GM12878 (cell line): Measurements from ENCODE around the gene EPHA5. TPM values are rescaled to one million over a fixed set of nuclear protein-coding genes. Genes with fewer than 3 reads are reported as not detected.

Source experiments
- ATAC-seq: fragments of 200-7000 bp; cut with Tn5 transposase; 3 replicates; pipeline ENCODE4 v1.9.1; 2020; ENCODE audit warnings: mild to moderate bottlenecking, moderate library complexity
- BruUV-seq: library from RNA; stranded (reverse); fragments of 400-500 nt; replicated peaks from 2 replicates; lab custom pipeline; 2021; lab: Mats Ljungman, UMichigan
- CTCF ChIA-PET: fragments of 300-600 bp; sonication (Branson Sonifier 250); formaldehyde crosslinking; extraction: SDS; loops from one replicate; lab custom pipeline; 2021; ENCODE audit warnings: inconsistent platforms; lab: Yijun Ruan, JAX
- POLR2A ChIA-PET: fragments of 350-600 bp; formaldehyde crosslinking; extraction: SDS; loops from one replicate; lab custom pipeline; 2021; ENCODE audit warnings: inconsistent platforms; lab: Charles Lee
- RAD21 ChIA-PET: fragments of 300-600 bp; sonication (Branson Sonifier 250); formaldehyde crosslinking; loops from one replicate; lab custom pipeline; 2023; ENCODE audit warnings: antibody characterized with exemption; ENCODE audit not compliant: unreplicated experiment; lab: Charles Lee
- SMC1A ChIA-PET: fragments of 300-600 bp; sonication (Branson Sonifier 250); formaldehyde crosslinking; loops from one replicate; lab custom pipeline; 2023; ENCODE audit not compliant: unreplicated experiment, uncharacterized antibody; lab: Charles Lee
- DNase-seq: peaks from one replicate; pipeline ENCODE4 v3.0.0-alpha.2; 2011; ENCODE audit warnings: low read depth, low spot score
- FAIRE-seq: peaks from 3 replicates; lab custom pipeline; 2011; peaks lifted over from hg19 to GRCh38; lab: Jason Lieb, UNC
- H2AFZ ChIP-seq: 2 replicates; pipeline ENCODE4 v1.6.0; 2011; ENCODE audit warnings: low read depth, low read length, control low read depth; ENCODE audit not compliant: control insufficient read depth
- H3K27ac ChIP-seq: 2 replicates; pipeline ENCODE4 v1.5.1; 2011; ENCODE audit warnings: control low read depth; ENCODE audit not compliant: control insufficient read depth, insufficient read depth
- H3K27me3 ChIP-seq, 2 experiments: replicated peaks in 1 of 2; 2 replicates each; pipeline versions ENCODE4 v1.6.0 to v1.6.1; 2011; ENCODE audit warnings: low read length in 1 of 2; ENCODE audit not compliant: control insufficient read depth in 2 of 2, insufficient read depth in 2 of 2
- H3K36me3 ChIP-seq, 2 experiments: 2 replicates each; pipeline ENCODE4 v1.5.1; 2011; ENCODE audit warnings: low read length in 1 of 2; ENCODE audit not compliant: control insufficient read depth in 2 of 2, insufficient read depth in 2 of 2
- H3K4me1 ChIP-seq: 2 replicates; pipeline ENCODE4 v1.6.1; 2011; ENCODE audit warnings: mild to moderate bottlenecking, low read length, moderate library complexity, mixed read lengths; ENCODE audit not compliant: control insufficient read depth, insufficient read depth
- H3K4me2 ChIP-seq: 2 replicates; pipeline ENCODE4 v1.6.0; 2011; ENCODE audit warnings: control low read depth; ENCODE audit not compliant: control insufficient read depth, insufficient read depth
- H3K4me3 ChIP-seq: fragments of 200-600 bp; sonication (generic); 2 replicates; pipeline ENCODE4 v1.5.1; 2016
- H3K79me2 ChIP-seq: 2 replicates; pipeline ENCODE4 v1.6.0; 2011; ENCODE audit warnings: low read length; ENCODE audit not compliant: control insufficient read depth, insufficient read depth
- H3K9ac ChIP-seq: 2 replicates; pipeline ENCODE4 v1.8.0; 2011; ENCODE audit warnings: low read length, control low read depth, mixed read lengths; ENCODE audit not compliant: control insufficient read depth, insufficient read depth
- H3K9me3 ChIP-seq: replicated peaks from 3 replicates; pipeline ENCODE4 v1.5.1; 2011; ENCODE audit warnings: mild to moderate bottlenecking, low read length; ENCODE audit not compliant: control insufficient read depth, insufficient read depth
- H4K20me1 ChIP-seq: 2 replicates; pipeline ENCODE4 v1.6.0; 2011; ENCODE audit not compliant: control insufficient read depth, insufficient read depth
- ASH2L ChIP-seq: fragments of 300-600, 200-600 bp; sonication (generic); IDR thresholded peaks from 2 replicates; pipeline ENCODE4 v1.6.1; 2017; ENCODE audit warnings: low read depth, mild to moderate bottlenecking, borderline replicate concordance
- BRCA1 ChIP-seq: IDR thresholded peaks from 2 replicates; pipeline ENCODE4 v1.6.1; 2011; ENCODE audit warnings: low read depth, low read length, improper control_type of control experiment
- CHD2 ChIP-seq: IDR thresholded peaks from 2 replicates; pipeline ENCODE4 v1.6.1; 2011; ENCODE audit warnings: low read depth, low read length, improper control_type of control experiment, borderline replicate concordance
- CREM ChIP-seq: IDR thresholded peaks from 2 replicates; pipeline ENCODE4 v1.6.1; 2014; ENCODE audit warnings: antibody characterized with exemption, low read depth
- HDGF ChIP-seq: fragments of 450-650 bp; IDR thresholded peaks from 2 replicates; pipeline ENCODE4 v1.6.1; 2016; ENCODE audit warnings: antibody characterized with exemption
- IKZF1 ChIP-seq: fragments of 450-650 bp; conservative IDR thresholded peaks from 2 replicates; pipeline ENCODE4 v1.6.1; 2017; ENCODE audit warnings: antibody characterized with exemption, mild to moderate bottlenecking
- IRF3 ChIP-seq: fragments of 450-650 bp; IDR thresholded peaks from 2 replicates; pipeline ENCODE4 v1.6.1; 2014; ENCODE audit warnings: mild to moderate bottlenecking
- NR2C2 ChIP-seq: IDR thresholded peaks from 2 replicates; pipeline ENCODE4 v1.6.1; 2011; ENCODE audit warnings: borderline replicate concordance, low read depth; ENCODE audit not compliant: control insufficient read depth, insufficient read length
- PKNOX1 ChIP-seq: fragments of 450-650 bp; IDR thresholded peaks from 2 replicates; pipeline ENCODE4 v1.6.1; 2016; ENCODE audit warnings: mild to moderate bottlenecking
- PRDM15 ChIP-seq: fragments of 450-650 bp; formaldehyde crosslinking; IDR thresholded peaks from 2 replicates; pipeline ENCODE4 v1.4.0; 2020; ENCODE audit warnings: mild to moderate bottlenecking, moderate library complexity
- REST ChIP-seq: IDR thresholded peaks from 2 replicates; pipeline ENCODE4 v1.6.1; 2012; ENCODE audit warnings: mild to moderate bottlenecking, low read depth, low read length
- SIX5 ChIP-seq: IDR thresholded peaks from 2 replicates; pipeline ENCODE4 v1.6.1; 2011; ENCODE audit warnings: mild to moderate bottlenecking, low read depth, low read length, moderate library complexity; ENCODE audit not compliant: severe bottlenecking
- SP1 ChIP-seq: IDR thresholded peaks from one replicate; pipeline ENCODE4 v1.6.1; 2011; ENCODE audit warnings: low read depth, low read length
- SRF ChIP-seq, 2 experiments: IDR thresholded peaks; 2 replicates each; pipeline ENCODE4 v1.6.1; 2011; ENCODE audit warnings: low read depth in 2 of 2, low read length in 2 of 2, mild to moderate bottlenecking in 1 of 2, moderate library complexity in 1 of 2
- ZSCAN29 ChIP-seq: fragments of 450-650 bp; IDR thresholded peaks from 2 replicates; pipeline ENCODE4 v1.6.1; 2017; ENCODE audit warnings: mild to moderate bottlenecking, moderate library complexity
- WGBS: methylation state at CpG from one replicate; pipeline ENCODE4 v1.1.6; 2016; ENCODE audit warnings: low lambda C conversion rate; ENCODE audit not compliant: insufficient replicate concordance, insufficient coverage; ENCODE audit errors: missing lambda C conversion rate; 5-methylcytosine and 5-hydroxymethylcytosine counted together
- in situ Hi-C: fragments of 300-500 bp; cut with MboI; formaldehyde crosslinking; loops from 9 replicates; pipeline ENCODE4 v1.14.3; 2018; ENCODE audit warnings: mixed read lengths
- intact Hi-C: fragments of 100-400 bp; cut with micrococcal nuclease; formaldehyde crosslinking; loops from one replicate; pipeline ENCODE4 v1.14.2; 2022; ENCODE audit not compliant: unreplicated experiment
- polyA plus RNA-seq, 11 experiments: library from polyadenylated mRNA; depleted of rRNA in 4 of 11; unstranded in 6 of 11; stranded (reverse) in 5 of 11; fragments of >200 nt; fragmentation: Nextera tagmentation in 4 of 11; fragmentation: Illumina TruSeq in 1 of 11; extraction: Ambion mirVana in 4 of 11; extraction: Trizol in 1 of 11; gene quantifications; 1 replicate in 1 of 11; 2 replicates in 10 of 11; pipeline versions ENCODE4 v1.2.1 to v1.2.3, GENCODE V29; 2011 to 2016; ENCODE audit warnings: inconsistent platforms in 2 of 11, missing spikeins in 2 of 11, low read depth in 1 of 11
- total RNA-seq, 4 experiments: library from RNA; depleted of rRNA in 3 of 4; stranded (reverse); fragments of >200 nt in 3 of 4; fragmentation: Illumina TruSeq in 1 of 4; extraction: Trizol in 1 of 4; gene quantifications; 2 replicates each; pipeline versions ENCODE4 v1.2.1 to v1.2.3, GENCODE V29; 2013 to 2021

Gene EPHA5
- total and polyA plus RNA-seq, 10 of the 15 experiments (the other 5 are each of a cell fraction or from before 2014, with no cell fraction given), result not detected

- SMC1A ChIA-PET, result interaction anchor here (0.6 to 1.4 kb wide), 2 partner anchors 12 to 1027 kb away, joined by 3 to 5 read pairs; partner anchors contain the start of gene EPHA5
- Histone ChIP-seq H3K4me3 (no peak overlapping the region), H3K27ac (no peak overlapping the region), H4K20me1 (no peaks in the 10 kb centered on the region), H3K9me3 (no peaks in the 10 kb centered on the region), H3K4me1 (no peaks in the 10 kb centered on the region), H3K4me2 (no peak overlapping the region), H3K36me3 (no peaks in the 10 kb centered on the region), H2AFZ (no peak overlapping the region), H3K27me3 (no peaks in the 10 kb centered on the region), H3K79me2 (no peaks in the 10 kb centered on the region), H3K9ac (no peak overlapping the region)
- 91% methylated on average over 1 of the region's 1 CpG for WGBS
- no peak for DNase-seq
- RAD21 ChIA-PET, result no interaction called here
- no TSS peak for BruUV-seq
- CTCF ChIA-PET, result interaction anchor here (0.7 kb wide), 1 partner anchor 148 kb away, joined by 4 read pairs; no protein-coding TSS in a partner anchor
- intact Hi-C loops (no loop called here), in situ Hi-C loops (no loop called here)
- ATAC-seq, result no peak
- POLR2A ChIA-PET, result interaction anchor here (0.6 kb wide), 1 partner anchor 1470 kb away, joined by 3 read pairs; no protein-coding TSS in a partner anchor
- FAIRE-seq, result no peak
- TF ChIP-seq PRDM15 (CRISPR knock-in tag) (no peak), HDGF (no peak), PKNOX1 (no peak), SIX5 (no peak), IKZF1 (no peak), NR2C2 (no peak), SRF (IDR thresholded peaks at IDR 0.05; ENCODE audit: low read depth in 2 of 2, low read length in 2 of 2) (no peak), CREM (no peak), REST (no peak), SP1 (no peak), BRCA1 (no peak), IRF3 (no peak), CHD2 (no peak), ZSCAN29 (no peak), ASH2L (no peak)
Observed at GRCh38 chr4:65658117-65658516, 12.2 kb downstream of the EPHA5 start.
